Stimulated activated CD4-positive, alpha-beta T cell treated with anti-CD3 and anti-CD28 coated beads, Interleukin-12 subunit alpha, Interleukin-12 subunit beta, amount 100 ng/mL, for 48 hours (primary cell): ENCODE measurements around the gene TBC1D22A.

Source experiments
- DNase-seq, 3 donors: peaks; one replicate each; pipeline ENCODE4 v3.0.0-alpha.2; 2020; ENCODE audit warnings: low read depth in 2 of 3, low spot score in 1 of 3

Gene TBC1D22A

DNA sequence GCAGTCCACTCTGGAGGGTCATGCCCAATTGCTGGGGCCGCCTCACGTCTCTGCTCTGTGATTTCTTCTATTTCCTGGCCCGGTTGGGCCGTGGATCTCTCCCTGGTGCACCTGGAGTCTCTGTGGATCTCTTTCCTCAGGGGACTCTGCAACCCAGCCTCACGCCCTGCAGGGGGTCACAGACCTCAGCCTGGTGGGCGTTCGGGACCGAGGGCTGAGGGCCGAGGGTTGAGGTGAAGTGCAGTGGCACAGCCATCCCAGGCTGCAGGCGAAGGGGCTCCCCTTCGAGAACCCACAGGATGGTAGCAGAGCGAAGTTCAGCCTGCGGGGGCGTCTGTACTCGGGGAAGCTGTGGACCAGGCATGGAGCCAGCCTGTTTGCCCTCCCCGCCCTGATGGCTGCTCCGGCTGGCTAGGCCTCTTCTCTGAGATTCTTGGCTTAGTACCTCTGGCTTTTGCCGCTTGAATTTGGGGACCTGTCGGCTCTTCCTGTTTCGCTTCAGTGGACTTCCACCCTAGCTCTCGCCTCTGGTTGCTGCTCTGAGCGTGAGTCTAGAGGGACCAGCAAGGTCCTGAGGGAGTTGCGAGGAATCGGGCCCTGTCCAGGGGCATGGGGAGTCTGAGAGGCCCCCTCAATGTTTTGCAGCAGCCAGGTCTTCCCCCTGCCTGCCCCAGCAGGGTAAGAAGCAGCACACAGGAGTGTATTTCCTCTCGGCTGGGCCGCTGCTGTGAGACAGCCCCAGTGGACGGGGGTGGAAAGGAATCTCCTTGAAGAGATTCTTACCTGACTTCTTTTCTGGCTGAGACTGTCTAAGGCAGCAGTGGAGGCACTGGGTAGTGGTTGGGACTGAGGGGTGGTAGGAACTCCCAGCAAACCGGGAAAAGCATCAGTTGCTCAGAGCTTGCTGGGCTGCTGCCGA is 140.8 kb downstream of the TBC1D22A start:
- no peak for DNase-seq

DNA sequence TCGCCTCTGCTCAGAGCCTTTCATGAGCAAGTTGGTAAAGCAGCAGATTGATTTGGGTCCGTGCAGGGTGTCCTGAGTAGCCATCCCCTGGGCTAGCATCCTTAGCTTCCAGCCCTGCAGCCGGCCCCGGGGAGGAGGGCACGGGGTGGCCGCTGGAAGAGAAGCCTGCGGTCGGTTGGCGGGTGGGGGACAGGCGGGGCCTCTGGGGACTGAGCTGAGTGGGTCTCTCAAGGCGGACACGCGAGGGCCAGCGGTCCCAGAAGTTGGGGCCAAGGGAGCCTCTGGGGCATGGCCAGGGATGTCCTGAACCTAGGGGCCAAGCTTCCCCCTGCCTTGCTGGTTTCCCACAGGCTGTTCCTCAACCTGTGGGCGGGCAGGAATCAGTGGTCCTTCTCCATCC is 143.0 kb downstream of the TBC1D22A start:
- DNase-seq = no peak

- no peak for DNase-seq
These were observed 143.4 kb downstream of the TBC1D22A start for GRCh38 chr22:46905834-46906233.

- DNase-seq = no peak
These were observed 144.0 kb downstream of the TBC1D22A start for GRCh38 chr22:46906326-46907045.

DNA sequence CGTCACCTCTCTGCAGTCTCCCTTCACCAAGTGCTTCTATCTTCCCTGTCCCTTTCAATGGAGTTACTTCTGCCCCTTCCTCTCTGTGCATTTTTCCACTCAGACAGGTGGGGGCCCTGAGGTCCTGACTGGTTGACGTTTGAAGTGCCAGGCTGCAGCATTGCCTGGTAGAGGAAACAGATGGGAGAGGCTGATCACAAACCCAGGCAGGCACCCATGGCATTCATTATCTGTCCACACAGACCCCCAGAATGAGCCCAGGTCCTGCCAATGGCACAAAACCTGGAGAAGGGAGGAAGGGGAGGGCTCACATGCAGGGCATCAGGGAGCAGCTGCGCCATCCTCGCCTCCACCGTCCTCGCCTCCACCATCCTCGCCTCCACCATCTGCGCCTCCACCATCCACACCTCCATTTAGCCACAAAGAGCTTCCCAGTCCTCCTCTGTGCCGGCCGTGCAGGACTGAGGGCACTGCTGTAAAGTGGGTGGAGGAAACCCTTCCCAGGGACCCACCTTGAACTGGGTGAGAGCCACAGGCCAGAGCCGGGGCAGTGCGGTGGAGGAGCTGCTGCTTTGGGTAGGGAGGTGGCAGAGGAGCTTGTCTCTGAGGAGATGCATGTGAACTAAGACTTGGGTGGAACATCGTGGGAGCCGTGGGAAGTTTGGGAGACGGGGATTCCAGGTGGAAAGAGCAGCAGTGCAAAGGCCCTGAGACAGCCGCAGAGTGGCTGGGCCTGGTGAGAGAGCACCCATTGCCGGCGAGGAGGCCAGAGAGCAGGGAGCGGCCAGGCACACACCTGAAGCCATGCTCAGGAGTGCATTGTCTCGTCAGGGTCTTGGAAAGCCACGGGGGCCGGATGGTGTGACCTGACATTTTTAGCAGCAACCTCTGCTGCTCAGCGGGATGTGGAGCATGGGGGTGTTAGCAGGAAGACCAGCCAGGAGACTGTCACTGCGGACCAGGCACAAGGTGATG is 145.1 kb downstream of the TBC1D22A start:
- no peak for DNase-seq

DNA sequence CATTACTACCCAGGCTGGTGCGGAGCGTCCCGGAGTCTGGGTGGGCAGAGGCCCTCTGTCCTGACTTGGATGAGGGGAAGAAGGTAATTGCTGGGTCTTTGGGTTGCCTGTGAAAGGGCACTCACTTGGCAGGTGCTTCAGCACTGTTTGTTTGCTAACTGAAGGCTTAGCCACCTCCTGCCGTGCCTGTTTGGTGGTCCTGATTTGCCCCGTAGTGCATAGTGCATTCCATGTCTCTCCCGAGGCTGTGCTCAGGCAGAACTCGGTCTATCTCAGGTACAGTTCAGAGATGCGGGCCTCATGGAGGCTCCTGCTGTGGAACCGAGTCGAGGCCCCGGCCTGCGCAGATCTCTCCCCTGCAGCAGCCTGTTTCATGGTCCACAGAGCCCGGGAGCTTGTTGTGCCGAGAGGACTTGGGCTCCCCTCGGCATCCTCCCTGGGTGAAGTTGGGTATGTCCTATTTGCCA is 146.2 kb downstream of the TBC1D22A start:
- no peak for DNase-seq

DNA sequence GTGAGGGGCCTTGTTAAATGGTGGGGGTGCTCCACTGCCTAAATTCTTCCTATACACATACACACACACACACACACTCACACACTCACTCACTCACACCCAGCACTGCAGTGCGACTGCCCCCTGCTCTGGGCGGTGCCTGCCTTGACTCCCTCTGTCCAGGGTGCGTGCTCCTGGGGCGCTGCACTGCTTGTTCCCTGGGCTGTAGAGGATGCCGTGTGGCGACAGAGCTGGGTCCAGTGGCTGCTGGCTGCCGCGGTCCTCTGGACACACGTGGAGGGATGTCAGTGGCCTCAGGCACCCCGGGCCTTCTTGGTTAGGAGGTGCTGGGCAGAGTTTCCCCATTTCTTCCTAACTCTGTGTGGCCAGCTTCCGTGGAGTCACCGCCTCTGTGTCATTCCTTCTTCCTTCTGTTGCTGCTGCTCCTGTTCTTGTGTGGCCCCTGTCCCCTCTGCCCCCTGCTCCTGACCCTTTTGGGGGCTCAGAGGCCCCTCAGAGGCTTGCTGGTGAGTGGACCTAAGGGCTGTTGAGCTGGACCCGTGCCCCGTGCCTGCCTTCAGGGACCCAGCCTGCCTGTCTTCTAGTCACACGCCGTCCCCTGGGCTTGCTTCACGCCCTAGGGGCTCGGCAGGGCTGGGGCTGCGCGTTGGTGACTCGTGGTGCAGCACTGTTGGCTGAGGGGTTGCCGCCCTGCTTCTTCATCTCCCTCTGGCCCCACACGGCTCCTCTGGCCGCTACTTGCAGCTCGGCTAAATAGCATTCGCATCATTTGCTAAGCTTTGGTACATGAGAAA is 147.0 kb downstream of the TBC1D22A start:
- DNase-seq = no peak

- no peak for DNase-seq
These were observed 148.2 kb downstream of the TBC1D22A start for GRCh38 chr22:46910624-46911023.

DNA sequence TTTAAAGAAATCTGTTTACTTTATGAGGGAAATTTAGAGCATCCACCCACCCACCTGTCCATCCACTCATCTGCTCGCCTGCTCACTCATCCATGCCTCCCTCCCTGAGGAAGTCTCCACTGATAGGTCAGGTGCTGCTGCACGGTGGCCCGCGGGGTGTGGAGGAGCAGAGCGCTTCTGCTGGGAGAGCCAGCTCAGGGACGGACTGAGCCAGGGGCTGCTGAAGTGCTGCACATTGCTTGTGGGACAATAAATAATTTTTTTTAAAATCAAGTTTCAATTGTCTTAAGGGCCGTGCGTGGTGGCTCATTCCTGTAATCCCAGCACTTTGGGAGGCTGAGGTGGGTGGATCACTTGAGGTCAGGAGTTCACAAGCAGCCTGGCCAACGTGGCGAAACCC is 148.9 kb downstream of the TBC1D22A start:
- no peak for DNase-seq

DNA sequence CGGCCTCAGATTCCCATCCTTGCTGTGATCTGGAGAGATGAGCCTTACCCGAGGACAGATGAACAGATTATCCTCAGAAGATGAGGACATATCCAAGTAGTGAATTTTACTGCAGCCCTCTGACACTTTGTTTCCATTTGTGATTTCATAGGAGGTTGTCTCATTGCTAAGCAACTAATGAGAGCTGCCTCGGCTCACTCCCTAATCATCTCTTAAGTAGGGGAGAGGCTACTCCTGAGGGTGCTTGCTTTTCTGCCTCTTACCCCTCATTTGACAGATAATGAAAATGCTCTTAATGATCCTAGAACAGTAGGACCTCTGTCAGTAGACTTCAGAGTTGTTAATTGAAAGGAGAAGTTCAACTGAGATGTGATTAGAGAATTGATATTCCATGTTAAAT is 150.9 kb downstream of the TBC1D22A start:
- DNase-seq = no peak

GRCh38 chr22:46914481-46914880 is 152.0 kb downstream of the TBC1D22A start:
- DNase-seq = no peak

- no peak for DNase-seq
These were observed 152.8 kb downstream of the TBC1D22A start for GRCh38 chr22:46914916-46915894.

DNA sequence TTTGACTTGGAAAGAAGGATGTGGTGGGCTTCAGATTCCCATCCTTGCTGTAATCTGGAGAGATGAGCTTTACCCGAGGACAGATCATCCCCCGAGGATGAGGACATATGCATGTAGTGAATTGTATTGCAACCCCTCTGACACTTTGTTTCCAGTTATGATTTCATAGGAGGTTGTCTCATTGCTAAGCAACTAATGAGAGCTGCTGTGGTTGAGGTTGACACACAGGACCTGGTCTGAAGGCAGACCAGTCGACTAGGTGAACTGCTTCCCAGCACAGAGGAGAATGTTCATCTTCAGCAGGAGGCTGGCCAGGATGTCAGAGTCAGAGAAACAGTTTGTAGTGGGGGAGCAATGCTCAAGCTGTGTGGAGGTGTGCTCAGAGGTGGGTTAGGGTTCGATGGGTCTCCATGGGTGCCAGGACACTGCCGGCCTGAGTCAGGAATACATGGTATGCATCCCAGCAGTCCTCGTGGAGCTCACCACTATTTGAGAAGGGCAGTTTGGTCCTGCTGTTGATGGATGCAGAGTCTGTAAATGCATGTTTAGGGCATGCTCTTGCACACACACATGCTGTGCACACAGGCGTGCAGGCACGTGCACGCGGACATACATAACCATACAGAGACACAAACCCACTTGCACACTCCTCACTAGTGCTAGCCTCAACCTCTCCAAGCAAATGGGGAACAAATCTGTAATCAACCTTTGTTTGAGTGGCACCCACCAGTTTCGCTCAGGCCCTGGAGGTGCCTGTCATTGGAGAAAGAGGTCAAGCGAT is 153.7 kb downstream of the TBC1D22A start:
- no peak for DNase-seq

- DNase-seq = no peak
These were observed 154.7 kb downstream of the TBC1D22A start for GRCh38 chr22:46916886-46917770.

DNA sequence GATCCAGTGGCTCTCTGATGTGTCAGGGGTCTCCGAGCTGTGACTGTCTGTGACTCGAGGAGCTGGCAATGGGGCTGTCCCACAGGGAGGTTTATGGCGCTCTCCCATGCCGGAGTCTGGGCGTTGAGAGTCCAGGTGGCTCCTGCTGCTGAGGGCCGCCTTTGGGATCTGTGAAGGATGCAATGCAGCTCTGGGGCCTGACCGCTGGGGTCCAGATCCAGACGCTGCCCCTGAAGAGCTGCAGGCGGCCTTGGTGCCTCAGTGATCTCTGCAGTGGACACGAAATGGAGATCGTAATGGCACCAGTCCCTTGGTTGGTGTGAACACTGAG is 155.3 kb downstream of the TBC1D22A start:
- DNase-seq = no peak

DNA sequence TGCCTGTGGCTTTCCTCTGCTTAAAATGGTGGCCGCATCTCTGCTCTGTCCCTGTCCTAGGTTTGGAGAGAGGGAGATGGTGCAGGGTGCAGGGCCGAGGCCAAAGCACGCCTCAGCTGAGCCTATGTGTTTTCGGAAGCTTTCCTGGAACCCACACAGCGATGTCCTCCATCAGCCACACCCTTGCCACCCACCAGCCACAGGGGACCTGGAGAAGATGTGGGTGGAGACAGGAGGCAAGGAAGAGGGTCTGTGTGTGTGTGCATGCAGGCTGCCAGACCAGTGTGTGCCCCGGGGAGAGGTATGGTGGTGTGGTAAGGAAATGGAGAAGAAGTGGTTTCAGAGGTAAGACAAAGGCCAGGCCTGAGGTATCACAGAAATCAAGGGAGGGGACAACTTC is 155.7 kb downstream of the TBC1D22A start:
- DNase-seq = no peak

DNA sequence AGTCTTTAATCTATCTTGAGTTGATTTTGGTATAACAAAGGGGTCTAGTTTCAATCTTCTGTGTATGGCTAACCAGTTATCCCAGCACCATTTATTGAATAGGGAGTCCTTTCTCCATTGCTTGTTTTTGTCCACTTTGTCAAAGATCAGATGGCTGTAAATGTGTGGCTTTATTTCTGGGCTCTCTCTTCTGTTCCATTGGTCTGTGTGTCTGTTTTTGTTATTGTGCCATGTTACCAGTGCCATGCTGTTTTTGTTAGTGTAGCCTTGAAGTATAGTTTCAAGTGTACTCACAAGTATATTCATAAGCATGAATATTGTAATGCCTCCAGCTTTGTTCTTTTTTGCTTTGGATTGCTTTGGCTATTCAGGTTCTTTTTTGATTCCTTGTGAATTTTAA is 159.6 kb downstream of the TBC1D22A start:
- no peak for DNase-seq
